Stimulated activated CD8-positive, alpha-beta memory T cell treated with anti-CD3 and anti-CD28 coated beads, Interleukin-7, amount 100 ng/mL, for 1 hour (primary cell): ENCODE results near the gene MEP1B.
"Not testable (repeated sequence)": the region's sequence is repeated elsewhere in the genome, so short reads cannot be mapped to it uniquely, and the experiment has no call there.

Experiments
- DNase-seq, 2 donors: peaks; one replicate each; pipeline ENCODE4 v3.0.0-alpha.2; 2020; ENCODE audit warnings: low read depth in 2 of 2

Gene MEP1B

GRCh38 chr18:32189790-32190189, at the start of gene MEP1B:
Gene MEP1B (plus strand): TSS chr18:32190039. CDS start chr18:32190071, 32 bp downstream.
- no peak for DNase-seq

- DNase-seq: no peak
These were observed 41.5 kb upstream of the MEP1B start for GRCh38 chr18:32148185-32148870.

- no peak for DNase-seq
These were observed 37.0 kb upstream of the MEP1B start for GRCh38 chr18:32152705-32153448.

GRCh38 chr18:32156855-32157254, 33.0 kb upstream of the MEP1B start:
- no peak for DNase-seq

- no peak for DNase-seq
These were observed 32.3 kb upstream of the MEP1B start for GRCh38 chr18:32157580-32157979.

- peak; percentile 34 to 44 for DNase-seq
These were observed 31.7 kb upstream of the MEP1B start for GRCh38 chr18:32158108-32158624.

- not testable (repeated sequence) for DNase-seq
These were observed 31.2 kb upstream of the MEP1B start for GRCh38 chr18:32158631-32159030.

- DNase-seq: no peak
These were observed 29.3 kb upstream of the MEP1B start for GRCh38 chr18:32160547-32160946.

- no peak for DNase-seq
These were observed 21.7 kb upstream of the MEP1B start for GRCh38 chr18:32167980-32168730.

- DNase-seq: no peak
These were observed 16.2 kb upstream of the MEP1B start for GRCh38 chr18:32173654-32174053.

- no peak for DNase-seq
These were observed 15.1 kb upstream of the MEP1B start for GRCh38 chr18:32174719-32175118.

GRCh38 chr18:32175265-32175664, 14.6 kb upstream of the MEP1B start:
- DNase-seq: no peak

- DNase-seq: not testable (repeated sequence)
These were observed 13.1 kb upstream of the MEP1B start for GRCh38 chr18:32176745-32177144.

GRCh38 chr18:32177530-32177929, 12.3 kb upstream of the MEP1B start:
- DNase-seq: no peak

GRCh38 chr18:32183503-32183902, 6.3 kb upstream of the MEP1B start:
- DNase-seq: no peak

GRCh38 chr18:32190209-32190608, 370 bp downstream of the MEP1B start:
- no peak for DNase-seq

GRCh38 chr18:32195881-32196815, 6.3 kb downstream of the MEP1B start:
- DNase-seq: no peak

GRCh38 chr18:32200766-32201165, 10.9 kb downstream of the MEP1B start:
- no peak for DNase-seq

GRCh38 chr18:32201948-32202672, 12.3 kb downstream of the MEP1B start:
- DNase-seq: no peak

- no peak for DNase-seq
These were observed 18.2 kb downstream of the MEP1B start for GRCh38 chr18:32208023-32208422.

GRCh38 chr18:32208577-32208976, 18.7 kb downstream of the MEP1B start:
- DNase-seq: no peak
